HepG2 (cell line): ENCODE results near the gene ABI3. TPM values are rescaled to one million over a fixed set of nuclear protein-coding genes. Genes with fewer than 3 reads are reported as not detected.
A peak's percentile ranks its signal among the peaks of the same experiment; 100 is the strongest.

Experiments
- FOXO1 ChIP-seq: sonication (generic); formaldehyde crosslinking; IDR thresholded peaks from 2 replicates; pipeline ENCODE4 v1.4.0; 2020; ENCODE audit warnings: missing genetic modification reagents
- GABPB1 ChIP-seq: IDR thresholded peaks from 2 replicates; pipeline ENCODE4 v1.6.1; 2016; ENCODE audit warnings: mild to moderate bottlenecking, missing genetic modification reagents, moderate library complexity, missing compliant biosample characterization
- HDAC2 ChIP-seq: sonication (generic); formaldehyde crosslinking; IDR thresholded peaks from 2 replicates; pipeline ENCODE4 v1.4.0; 2020; ENCODE audit warnings: missing genetic modification reagents
- KLF12 ChIP-seq: sonication (generic); formaldehyde crosslinking; IDR thresholded peaks from 2 replicates; pipeline ENCODE4 v1.4.0; 2020; ENCODE audit warnings: missing genetic modification reagents, borderline replicate concordance
- KLF16 ChIP-seq, 2 experiments: sonication (generic) in 1 of 2; formaldehyde crosslinking in 1 of 2; IDR thresholded peaks; 2 replicates each; pipeline versions ENCODE4 v1.6.1 to v1.8.0; 2016 to 2023; ENCODE audit warnings: missing genetic modification reagents in 2 of 2, missing compliant biosample characterization in 1 of 2
- MXI1 ChIP-seq: IDR thresholded peaks from 3 replicates; pipeline ENCODE4 v1.6.1; 2012; ENCODE audit warnings: low read depth, low read length, inconsistent platforms, borderline replicate concordance
- MYNN ChIP-seq: sonication (generic); formaldehyde crosslinking; IDR thresholded peaks from 2 replicates; pipeline ENCODE4 v1.4.0; 2020; ENCODE audit warnings: mild to moderate bottlenecking, low read depth, missing genetic modification reagents
- TBX2 ChIP-seq: sonication (generic); formaldehyde crosslinking; IDR thresholded peaks from 2 replicates; pipeline ENCODE4 v1.5.0; 2020; ENCODE audit warnings: missing genetic modification reagents, mild to moderate bottlenecking, borderline replicate concordance
- ZBTB20 ChIP-seq: sonication (generic); formaldehyde crosslinking; IDR thresholded peaks from 2 replicates; pipeline ENCODE4 v1.8.1; 2023; ENCODE audit warnings: missing genetic modification reagents, low read depth, mild to moderate bottlenecking, borderline replicate concordance
- ZNF18 ChIP-seq: sonication (generic); formaldehyde crosslinking; IDR thresholded peaks from 2 replicates; pipeline ENCODE4 v1.8.0; 2022; ENCODE audit warnings: mild to moderate bottlenecking, missing genetic modification reagents; ENCODE audit not compliant: insufficient replicate concordance
- ZNF318 ChIP-seq: sonication (generic); formaldehyde crosslinking; IDR thresholded peaks from 2 replicates; pipeline ENCODE4 v1.4.0; 2020; ENCODE audit warnings: mild to moderate bottlenecking, missing genetic modification reagents
- ZNF607 ChIP-seq: sonication (generic); formaldehyde crosslinking; IDR thresholded peaks from 2 replicates; pipeline ENCODE4 v1.5.1; 2020; ENCODE audit warnings: missing genetic modification reagents, mild to moderate bottlenecking, borderline replicate concordance
- ZXDC ChIP-seq: sonication (generic); formaldehyde crosslinking; IDR thresholded peaks from 2 replicates; pipeline ENCODE4 v1.5.0; 2020; ENCODE audit warnings: mild to moderate bottlenecking, missing genetic modification reagents
- polyA plus RNA-seq, 8 experiments: library from polyadenylated mRNA; depleted of rRNA in 3 of 8; stranded (reverse) in 7 of 8; unstranded in 1 of 8; fragments of >200 nt; fragmentation: Illumina TruSeq in 4 of 8; extraction: Trizol in 4 of 8; gene quantifications; 2 replicates each; pipeline versions ENCODE4 v1.2.1 to v1.2.3, GENCODE V29; 2011 to 2016; ENCODE audit warnings: low read depth in 4 of 8, missing spikeins in 1 of 8, mixed read lengths in 1 of 8; ENCODE audit not compliant: insufficient read depth in 1 of 8
- total RNA-seq, 5 experiments: library from RNA; depleted of rRNA; stranded (reverse); fragments of >200 nt; fragmentation: Illumina TruSeq; extraction: Trizol; gene quantifications; 2 replicates each; pipeline ENCODE4 v1.2.3, GENCODE V29; 2016; ENCODE audit warnings: low read depth in 1 of 5

Gene ABI3
- total and polyA plus RNA-seq, 2 of the 13 experiments (the other 11 are each of a cell fraction or from before 2014, with no cell fraction given), result not detected

GRCh38 chr17:49191917-49192741 lies 18.4 kb upstream of the ABI3 start (continued):
- TF ChIP-seq ZXDC (peak; percentile 56; the same call in 1 of the 2 replicates), ZBTB20 (CRISPR knock-in tag) (peak; percentile 26; the same call in 1 of the 2 replicates), ZNF318 (CRISPR knock-in tag) (peak; percentile 79), MXI1 (peak; percentile 58; the same call in 2 of the 3 replicates), HDAC2 (CRISPR knock-in tag) (peak; percentile 58), KLF12 (peak; percentile 90), GABPB1 (peak; percentile 80), MYNN (CRISPR knock-in tag) (peak; percentile 76; the same call in 1 of the 2 replicates), TBX2 (CRISPR knock-in tag) (peak; percentile 88), KLF16 (CRISPR knock-in tag; IDR thresholded peaks at IDR 0.05) (peak; percentile 32 to 77; a peak in 3 of 4 replicates), ZNF607 (peak; percentile 76), ZNF18 (CRISPR knock-in tag) (peak; percentile 88), FOXO1 (CRISPR knock-in tag) (peak; percentile 8; the same call in 1 of the 2 replicates)
